Measurements from ENCODE around the gene NRP2.

DNA sequence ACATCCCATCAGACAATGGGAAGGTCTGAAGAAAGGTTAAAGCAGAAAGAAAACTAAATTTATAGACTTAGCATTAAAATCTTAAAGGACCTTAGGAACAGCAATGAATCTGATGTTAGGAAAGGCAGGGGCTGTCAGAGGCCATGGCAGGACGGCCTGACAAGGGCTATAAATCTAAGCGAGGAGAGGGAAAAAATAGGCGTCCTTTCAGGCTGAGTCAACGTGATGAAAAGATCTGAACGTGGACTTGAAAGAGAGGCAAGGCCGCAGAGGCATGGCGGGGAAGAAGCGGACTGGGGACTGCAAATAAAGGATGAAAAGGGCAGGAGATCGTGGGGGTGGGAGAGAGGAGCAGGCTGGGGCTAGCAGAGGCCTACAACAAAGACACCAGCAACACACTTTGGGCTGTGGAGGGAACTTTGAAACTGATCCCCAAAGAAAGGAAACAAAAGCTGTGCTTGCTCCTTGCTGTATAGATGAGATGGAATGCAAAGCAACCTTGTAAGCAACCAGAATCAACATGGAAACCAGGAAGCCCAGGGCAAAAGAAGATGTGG is 145.6 kb downstream of the NRP2 start:
- TF ChIP-seq, protein P1, sequence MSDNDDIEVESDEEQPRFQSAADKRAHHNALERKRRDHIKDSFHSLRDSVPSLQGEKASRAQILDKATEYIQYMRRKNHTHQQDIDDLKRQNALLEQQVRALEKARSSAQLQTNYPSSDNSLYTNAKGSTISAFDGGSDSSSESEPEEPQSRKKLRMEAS (IDR thresholded peaks at IDR 0.05), result no peak
- no peak for TF ChIP-seq EP300 (IDR thresholded peaks at IDR 0.05; ENCODE audit: borderline replicate concordance)
- no peak for TF ChIP-seq RAD21 (IDR thresholded peaks at IDR 0.05; ENCODE audit: low read depth)
- TF ChIP-seq ZBTB7A (IDR thresholded peaks at IDR 0.05; ENCODE audit: low read depth), result no peak
- no peak for TF ChIP-seq TCF12 (IDR thresholded peaks at IDR 0.05; ENCODE audit: low read depth)
- TF ChIP-seq, protein P2, sequence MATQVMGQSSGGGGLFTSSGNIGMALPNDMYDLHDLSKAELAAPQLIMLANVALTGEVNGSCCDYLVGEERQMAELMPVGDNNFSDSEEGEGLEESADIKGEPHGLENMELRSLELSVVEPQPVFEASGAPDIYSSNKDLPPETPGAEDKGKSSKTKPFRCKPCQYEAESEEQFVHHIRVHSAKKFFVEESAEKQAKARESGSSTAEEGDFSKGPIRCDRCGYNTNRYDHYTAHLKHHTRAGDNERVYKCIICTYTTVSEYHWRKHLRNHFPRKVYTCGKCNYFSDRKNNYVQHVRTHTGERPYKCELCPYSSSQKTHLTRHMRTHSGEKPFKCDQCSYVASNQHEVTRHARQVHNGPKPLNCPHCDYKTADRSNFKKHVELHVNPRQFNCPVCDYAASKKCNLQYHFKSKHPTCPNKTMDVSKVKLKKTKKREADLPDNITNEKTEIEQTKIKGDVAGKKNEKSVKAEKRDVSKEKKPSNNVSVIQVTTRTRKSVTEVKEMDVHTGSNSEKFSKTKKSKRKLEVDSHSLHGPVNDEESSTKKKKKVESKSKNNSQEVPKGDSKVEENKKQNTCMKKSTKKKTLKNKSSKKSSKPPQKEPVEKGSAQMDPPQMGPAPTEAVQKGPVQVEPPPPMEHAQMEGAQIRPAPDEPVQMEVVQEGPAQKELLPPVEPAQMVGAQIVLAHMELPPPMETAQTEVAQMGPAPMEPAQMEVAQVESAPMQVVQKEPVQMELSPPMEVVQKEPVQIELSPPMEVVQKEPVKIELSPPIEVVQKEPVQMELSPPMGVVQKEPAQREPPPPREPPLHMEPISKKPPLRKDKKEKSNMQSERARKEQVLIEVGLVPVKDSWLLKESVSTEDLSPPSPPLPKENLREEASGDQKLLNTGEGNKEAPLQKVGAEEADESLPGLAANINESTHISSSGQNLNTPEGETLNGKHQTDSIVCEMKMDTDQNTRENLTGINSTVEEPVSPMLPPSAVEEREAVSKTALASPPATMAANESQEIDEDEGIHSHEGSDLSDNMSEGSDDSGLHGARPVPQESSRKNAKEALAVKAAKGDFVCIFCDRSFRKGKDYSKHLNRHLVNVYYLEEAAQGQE (IDR thresholded peaks at IDR 0.05; ENCODE audit: low read depth), result no peak
